HG02938 (cell line): ENCODE results near the gene SHB.
"Not testable (repeated sequence)": the region's sequence is repeated elsewhere in the genome, so short reads cannot be mapped to it uniquely, and the experiment has no call there.

ENCODE experiments used
- ATAC-seq: cut with Tn5 transposase; IDR thresholded peaks from one replicate; pipeline ENCODE4 v1.9.1; 2021; ENCODE audit warnings: mild to moderate bottlenecking, moderate library complexity; ENCODE audit not compliant: unreplicated experiment

SHB gene

DNA sequence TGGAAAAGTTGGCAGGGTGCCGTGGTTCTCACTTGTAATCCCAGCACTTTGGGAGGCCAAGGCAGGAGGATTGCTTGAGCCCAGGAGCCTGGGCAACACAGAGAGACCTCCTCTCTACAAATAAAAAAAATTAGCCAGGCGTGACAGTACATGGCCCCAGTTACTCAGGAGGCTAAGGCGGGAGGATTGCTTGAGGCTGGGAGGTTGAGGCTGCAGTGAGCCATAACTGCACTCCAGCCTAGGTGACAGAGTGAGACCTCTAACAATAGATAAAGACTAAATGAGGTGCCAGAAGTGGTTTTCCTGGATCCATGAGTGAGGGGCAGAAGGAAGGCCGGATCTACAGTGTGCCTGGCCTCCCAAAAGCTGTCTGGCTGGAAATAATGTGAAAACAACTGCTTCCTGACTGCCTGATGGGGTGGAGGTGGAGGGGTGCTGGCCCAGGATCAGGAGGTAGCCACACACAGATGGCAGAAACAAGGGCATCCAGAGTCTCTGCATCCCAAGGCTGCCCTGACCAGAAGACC, 4.1 kb downstream of the SHB start:
- no peak for ATAC-seq

- no peak for ATAC-seq
Observed at GRCh38 chr9:38063363-38063707, 5.7 kb downstream of the SHB start.

DNA sequence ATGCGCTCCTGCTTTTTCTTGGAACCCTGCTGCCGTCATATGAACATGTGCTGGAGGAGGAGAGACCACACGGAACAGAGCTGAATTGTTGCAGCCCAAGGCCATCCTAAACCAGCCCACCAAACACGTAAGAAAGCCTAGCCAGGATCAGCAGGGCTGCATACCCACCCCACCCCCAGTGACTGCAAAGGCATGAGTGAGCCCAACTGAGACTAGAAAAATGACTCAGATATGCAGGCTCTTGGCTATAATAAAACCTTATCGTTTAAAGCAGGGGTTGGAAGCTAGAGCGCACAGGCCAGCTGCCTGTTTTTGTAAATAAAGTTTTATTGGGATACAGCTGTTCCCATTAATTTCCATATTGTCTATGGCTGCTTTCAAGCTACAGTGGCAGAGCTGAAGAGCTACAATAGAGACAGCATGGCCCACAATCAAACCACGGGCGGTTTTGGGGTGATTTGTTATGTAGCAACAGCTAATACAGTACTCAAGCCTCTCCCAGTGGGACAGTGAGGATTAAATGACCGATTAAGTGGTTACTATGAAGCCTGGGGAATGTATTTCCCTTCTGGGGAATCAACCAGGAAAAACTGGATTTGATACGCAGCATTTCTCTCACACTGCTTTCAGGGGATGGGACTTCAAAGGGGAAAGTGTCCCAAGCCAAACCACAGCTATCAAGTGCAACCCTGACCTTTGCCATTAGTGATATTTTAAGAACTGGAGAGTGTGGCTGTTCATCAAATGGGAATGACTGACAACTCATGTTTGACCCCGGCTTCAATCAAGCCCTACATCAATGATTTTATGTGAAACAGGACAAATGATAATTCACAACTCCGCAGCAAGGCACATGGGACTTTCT, 6.3 kb downstream of the SHB start:
- ATAC-seq, result no peak

- ATAC-seq, result no peak
Observed at GRCh38 chr9:38062106-38062497, 6.9 kb downstream of the SHB start.

DNA sequence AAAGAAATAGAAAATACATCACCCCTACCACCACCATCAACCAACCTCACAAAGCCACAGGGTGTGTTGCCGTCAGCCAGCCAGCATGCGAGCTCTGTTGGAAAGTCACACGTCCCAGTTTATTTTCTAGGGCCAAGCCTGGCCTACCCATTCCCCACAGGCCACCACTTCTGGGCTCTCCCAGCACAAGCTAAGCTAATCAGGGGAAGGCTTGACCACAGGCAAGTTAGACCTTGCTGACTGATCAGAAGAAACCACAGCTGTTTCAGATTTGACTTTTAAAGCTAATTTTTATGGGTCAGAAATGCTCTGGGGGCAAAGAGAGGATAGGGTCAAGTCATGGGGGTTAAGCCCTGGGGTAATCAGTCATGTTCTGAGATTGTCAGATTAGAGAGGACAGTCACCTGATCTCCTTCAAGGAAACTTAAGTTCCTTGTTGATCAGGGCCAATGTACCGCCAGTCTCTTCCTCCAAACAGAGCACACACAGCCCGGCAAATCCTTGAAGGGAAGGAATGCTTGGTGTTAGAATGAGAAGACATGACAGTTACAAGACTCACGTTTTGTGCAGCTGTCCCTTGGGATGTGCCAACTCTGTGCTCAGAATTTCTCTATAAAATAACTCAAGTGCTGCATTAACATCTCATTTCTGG, 7.6 kb downstream of the SHB start:
- peak; percentile 71 for ATAC-seq

GRCh38 chr9:38060681-38061080, 8.3 kb downstream of the SHB start:
- ATAC-seq, result no peak

DNA sequence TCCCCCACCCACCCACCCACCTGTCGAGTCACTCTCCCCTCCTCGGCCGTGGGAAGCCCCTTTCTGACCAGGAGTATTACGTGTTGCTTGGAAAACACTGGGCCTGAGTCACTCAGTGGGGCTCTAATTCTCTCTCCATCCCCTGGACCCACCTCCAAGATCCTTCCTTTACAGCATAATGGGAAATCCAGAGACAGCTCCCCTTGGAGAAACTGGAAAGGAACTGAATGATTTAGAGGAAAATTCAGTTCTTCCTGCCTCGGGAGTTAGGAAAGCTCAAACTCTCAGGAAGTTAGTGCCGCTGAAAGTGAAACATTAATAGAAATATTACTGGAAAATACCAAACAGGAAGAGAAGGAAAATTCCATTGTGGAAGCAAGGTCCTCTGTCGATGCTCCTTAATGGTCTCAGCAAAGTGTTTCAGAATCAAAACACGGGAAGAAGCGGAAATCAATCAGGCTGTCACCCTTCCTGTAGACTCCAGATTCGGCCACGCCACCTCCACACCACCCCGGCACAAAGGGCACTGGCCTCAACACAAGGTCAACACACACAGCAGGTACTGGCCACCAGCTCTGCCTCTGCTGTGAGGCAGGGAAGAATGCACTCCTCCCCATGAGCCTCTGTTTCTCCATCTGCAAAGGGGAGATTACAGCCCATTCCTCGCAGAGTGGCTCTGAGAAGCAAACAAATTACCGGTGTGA, 9.6 kb downstream of the SHB start:
- no peak for ATAC-seq

GRCh38 chr9:38058452-38059232, 10.4 kb downstream of the SHB start:
- ATAC-seq, result no peak

GRCh38 chr9:38057416-38058195, 11.4 kb downstream of the SHB start:
- ATAC-seq, result no peak

DNA sequence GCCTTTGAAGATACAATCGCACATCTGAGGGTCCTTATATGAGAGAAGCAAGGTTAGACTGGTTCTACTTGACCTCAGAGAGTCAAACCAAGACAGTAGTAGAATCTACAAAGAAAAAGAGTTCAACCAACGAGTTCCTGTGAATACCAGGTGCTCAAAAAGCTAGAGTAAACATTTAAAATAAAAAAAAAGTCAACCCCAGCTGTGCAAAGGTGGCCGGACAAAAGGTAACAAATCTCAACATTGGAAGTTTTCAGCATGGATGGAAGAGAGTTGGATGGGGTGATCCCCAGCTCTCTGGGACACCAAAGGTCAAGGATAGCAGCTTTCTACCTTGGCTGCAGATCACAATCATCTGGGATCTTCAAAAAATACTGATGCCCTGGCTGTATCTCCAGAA, 14.4 kb downstream of the SHB start:
- no peak for ATAC-seq

DNA sequence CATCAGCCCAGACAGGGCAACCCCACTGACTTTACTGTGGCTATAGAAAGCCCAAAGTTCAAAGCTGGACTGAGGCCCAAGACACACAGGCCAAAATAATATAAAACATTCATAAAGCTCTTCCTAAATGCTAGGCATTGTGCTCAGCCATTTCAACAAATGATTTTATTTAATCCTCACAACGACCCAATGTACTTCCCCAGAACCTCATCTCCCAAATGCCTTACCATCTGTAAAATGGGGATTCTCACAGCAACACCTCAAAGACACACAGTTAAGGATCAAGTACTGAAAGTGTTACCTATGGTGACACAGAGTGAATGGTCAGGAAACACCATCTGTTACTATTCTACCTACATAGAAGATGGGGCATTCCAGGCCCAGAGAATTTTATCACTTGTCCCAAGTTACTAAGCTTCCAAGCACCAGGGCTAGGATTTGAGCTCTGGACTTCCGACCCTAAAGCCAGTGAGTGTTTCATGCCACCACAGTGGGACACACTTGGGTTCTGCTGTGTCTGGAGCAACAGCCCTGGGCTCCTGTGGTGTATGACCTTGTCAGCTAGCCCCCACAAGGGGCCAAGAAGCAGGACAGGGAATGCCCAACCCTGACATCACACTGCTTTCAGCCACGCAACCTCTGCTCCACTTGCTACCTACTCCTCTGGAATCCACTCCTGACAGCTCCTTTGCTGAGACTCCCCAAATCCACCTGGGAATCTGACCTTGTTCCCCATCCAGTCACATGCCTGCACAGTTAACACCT, 15.1 kb downstream of the SHB start:
- ATAC-seq, result no peak

DNA sequence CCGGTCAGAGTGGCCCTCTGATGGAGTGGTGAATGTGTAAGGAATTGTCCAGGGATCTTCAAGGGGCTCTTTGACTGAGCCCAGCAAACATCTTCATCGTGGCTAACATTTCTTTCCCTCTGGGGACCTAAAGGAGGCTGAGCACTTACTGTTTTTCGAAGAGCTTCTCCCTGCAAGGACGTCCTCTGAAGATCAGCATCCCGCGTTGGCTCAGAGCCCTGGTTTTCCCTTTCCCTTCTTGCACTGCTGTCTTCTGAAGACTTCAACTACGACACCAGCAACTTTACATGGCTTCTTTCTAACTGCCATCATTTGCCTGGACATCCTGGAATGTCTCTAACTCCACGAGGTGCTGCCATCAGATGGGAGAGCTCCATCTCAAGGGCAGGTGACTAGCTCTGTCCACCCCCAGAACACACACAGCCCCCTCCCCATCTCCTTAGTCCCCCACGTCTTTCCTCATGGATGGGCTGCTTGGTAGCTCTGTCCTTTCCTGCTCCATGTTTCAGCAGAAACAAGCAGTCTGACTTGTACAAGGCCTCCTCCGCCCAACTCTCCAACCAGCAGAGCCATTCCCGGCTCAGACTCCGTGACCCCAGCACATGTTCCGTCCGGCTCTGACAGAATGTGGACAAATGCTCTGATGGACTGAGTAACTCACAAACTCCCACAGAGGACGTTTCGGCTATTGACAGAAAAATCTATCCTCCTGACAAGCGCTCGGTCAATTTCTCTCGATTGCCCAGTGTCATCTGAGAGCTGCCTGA, 17.1 kb downstream of the SHB start:
- no peak for ATAC-seq

DNA sequence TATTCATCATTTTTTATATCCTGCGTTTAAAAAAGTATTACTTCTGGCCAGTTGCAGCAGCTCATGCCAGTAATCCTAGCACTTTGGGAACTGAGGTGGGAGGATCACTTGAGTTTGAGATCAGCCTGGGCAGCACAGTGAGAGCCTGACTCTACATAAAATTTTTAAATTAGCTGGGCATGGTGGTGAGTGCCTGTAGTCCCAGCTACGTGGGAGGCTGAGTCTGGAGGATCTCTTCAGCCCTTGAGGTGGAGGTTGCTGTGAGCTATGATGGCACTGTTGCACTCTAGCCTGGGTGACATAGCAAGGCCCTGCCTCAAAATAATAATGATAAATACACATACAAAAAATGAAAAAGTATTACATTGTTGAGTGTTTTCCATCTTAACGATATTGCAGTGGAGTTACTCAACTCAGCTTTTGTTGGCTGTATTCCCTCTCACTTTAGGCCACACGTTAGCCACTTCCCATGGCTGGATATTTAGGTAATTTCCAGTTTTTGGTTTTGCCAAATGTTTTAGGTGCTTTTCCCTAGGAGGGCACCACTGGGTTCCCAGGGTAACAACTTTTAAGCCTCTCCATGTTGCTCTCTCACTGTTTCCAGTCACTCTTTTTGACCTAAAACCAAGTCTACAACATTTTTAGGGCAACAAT, 20.6 kb downstream of the SHB start:
- ATAC-seq, result no peak

DNA sequence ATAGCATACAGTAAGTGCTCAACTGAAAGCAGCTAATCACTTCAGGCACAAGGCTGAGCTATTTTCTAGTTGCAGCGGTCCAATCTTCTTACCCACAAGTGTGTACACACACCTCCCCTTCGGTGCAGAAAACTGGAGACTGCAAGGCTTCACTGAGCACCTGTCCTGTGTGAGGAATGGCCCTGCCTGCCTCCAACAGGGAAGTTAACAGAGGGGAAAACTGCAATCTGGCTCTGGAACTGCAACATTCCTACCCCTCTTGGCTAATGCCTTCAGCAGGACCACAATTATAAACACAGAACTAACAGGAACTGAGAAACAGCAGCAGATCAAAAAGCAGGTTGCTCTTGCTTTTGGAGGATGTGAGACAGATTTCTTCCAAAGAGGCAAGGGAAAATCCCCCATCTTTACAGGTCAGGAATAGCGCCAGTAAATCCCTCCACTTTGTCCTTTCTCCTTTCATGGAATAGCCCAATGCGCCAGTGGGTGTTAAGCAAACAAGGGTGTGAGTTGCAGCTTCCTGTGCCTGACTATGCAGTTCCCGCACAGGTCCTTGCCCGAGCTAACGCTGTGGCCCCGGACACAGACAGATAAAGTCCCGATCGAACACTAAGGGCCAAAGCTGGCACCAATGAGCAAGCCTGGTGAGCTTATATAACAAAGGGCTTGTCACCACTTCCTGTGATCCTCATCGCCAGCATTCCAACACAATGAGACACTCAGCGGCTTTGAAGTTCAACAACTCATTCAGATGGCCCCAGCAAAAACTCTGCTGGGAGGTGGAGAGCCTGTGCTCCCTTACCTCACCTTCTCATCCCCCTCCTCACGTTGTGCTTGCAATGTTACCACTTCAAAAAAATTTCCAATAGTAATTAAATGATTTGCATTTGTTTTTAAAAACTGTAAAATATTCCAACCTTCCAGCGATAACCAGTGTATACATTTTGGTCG, 21.5 kb downstream of the SHB start:
- no peak for ATAC-seq

GRCh38 chr9:38046661-38047300, 22.2 kb downstream of the SHB start:
- no peak for ATAC-seq

- ATAC-seq, result not testable (repeated sequence)
Observed at GRCh38 chr9:38045939-38046338, 23.1 kb downstream of the SHB start.

DNA sequence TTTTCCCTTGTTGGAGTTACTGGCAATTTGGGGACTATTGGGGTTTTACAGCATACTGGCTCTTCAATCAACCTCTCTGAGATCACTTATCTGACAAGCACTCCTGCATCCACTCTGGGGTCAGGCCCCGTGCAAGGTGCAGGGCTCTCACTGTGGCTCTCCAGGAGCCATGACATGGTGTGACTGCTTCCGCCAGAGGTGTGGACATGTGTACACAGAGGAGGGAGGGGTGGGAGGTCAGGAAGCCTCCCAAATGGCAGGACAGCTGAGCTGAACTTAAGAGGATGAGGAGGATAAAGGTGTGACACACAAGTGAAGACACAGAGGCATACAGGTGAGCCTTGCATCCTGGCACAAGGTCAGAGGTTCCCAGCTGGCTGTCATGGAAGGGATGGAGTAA, 24.3 kb downstream of the SHB start:
- ATAC-seq, result no peak
